ENCODE results near the gene PID1.

Gene PID1

GRCh38 chr2:229268626-229269025, 2.5 kb downstream of the PID1 start:
- no peak for DNase-seq (ENCODE audit: low read depth)
- TF ChIP-seq CTCF (conservative IDR thresholded peaks at IDR 0.05; ENCODE audit: control insufficient read depth, insufficient read depth, low read depth, low read length) = no peak
- no peak overlapping the region for H3K4me3 ChIP-seq (ENCODE audit: control insufficient read depth, low read depth, low read length)

GRCh38 chr2:229267080-229267479, 4.0 kb downstream of the PID1 start:
- H3K4me3 ChIP-seq (ENCODE audit: control insufficient read depth, low read depth, low read length) = no peak overlapping the region
- peak; percentile 11 for TF ChIP-seq CTCF (conservative IDR thresholded peaks at IDR 0.05; ENCODE audit: control insufficient read depth, insufficient read depth, low read depth, low read length)
- no peak for DNase-seq (ENCODE audit: low read depth)

GRCh38 chr2:229265727-229266126, 5.4 kb downstream of the PID1 start:
- no peak for DNase-seq (ENCODE audit: low read depth)
- no peak for TF ChIP-seq CTCF (conservative IDR thresholded peaks at IDR 0.05; ENCODE audit: control insufficient read depth, insufficient read depth, low read depth, low read length)
- no peak overlapping the region for H3K4me3 ChIP-seq (ENCODE audit: control insufficient read depth, low read depth, low read length)

- no peak for TF ChIP-seq CTCF (conservative IDR thresholded peaks at IDR 0.05; ENCODE audit: control insufficient read depth, insufficient read depth, low read depth, low read length)
- no peak for DNase-seq (ENCODE audit: low read depth)
- no peak overlapping the region for H3K4me3 ChIP-seq (ENCODE audit: control insufficient read depth, low read depth, low read length)
These were observed 9.5 kb downstream of the PID1 start for GRCh38 chr2:229261599-229261998.

GRCh38 chr2:229261076-229261475, 10.0 kb downstream of the PID1 start:
- TF ChIP-seq CTCF (conservative IDR thresholded peaks at IDR 0.05; ENCODE audit: control insufficient read depth, insufficient read depth, low read depth, low read length) = no peak
- H3K4me3 ChIP-seq (ENCODE audit: control insufficient read depth, low read depth, low read length) = no peak overlapping the region
- DNase-seq (ENCODE audit: low read depth) = no peak

- H3K4me3 ChIP-seq (ENCODE audit: control insufficient read depth, low read depth, low read length) = no peak overlapping the region
- no peak for TF ChIP-seq CTCF (conservative IDR thresholded peaks at IDR 0.05; ENCODE audit: control insufficient read depth, insufficient read depth, low read depth, low read length)
- no peak for DNase-seq (ENCODE audit: low read depth)
These were observed 13.1 kb downstream of the PID1 start for GRCh38 chr2:229257985-229258384.

GRCh38 chr2:229256376-229256775, 14.7 kb downstream of the PID1 start:
- DNase-seq (ENCODE audit: low read depth) = no peak
- H3K4me3 ChIP-seq (ENCODE audit: control insufficient read depth, low read depth, low read length) = no peak overlapping the region
- TF ChIP-seq CTCF (conservative IDR thresholded peaks at IDR 0.05; ENCODE audit: control insufficient read depth, insufficient read depth, low read depth, low read length) = no peak
